Measurements from ENCODE around the gene TBX10.

The TBX10 gene

GRCh38 chr11:67626970-67627369 lies 12.6 kb downstream of the TBX10 start:
- TF ChIP-seq, protein P1, sequence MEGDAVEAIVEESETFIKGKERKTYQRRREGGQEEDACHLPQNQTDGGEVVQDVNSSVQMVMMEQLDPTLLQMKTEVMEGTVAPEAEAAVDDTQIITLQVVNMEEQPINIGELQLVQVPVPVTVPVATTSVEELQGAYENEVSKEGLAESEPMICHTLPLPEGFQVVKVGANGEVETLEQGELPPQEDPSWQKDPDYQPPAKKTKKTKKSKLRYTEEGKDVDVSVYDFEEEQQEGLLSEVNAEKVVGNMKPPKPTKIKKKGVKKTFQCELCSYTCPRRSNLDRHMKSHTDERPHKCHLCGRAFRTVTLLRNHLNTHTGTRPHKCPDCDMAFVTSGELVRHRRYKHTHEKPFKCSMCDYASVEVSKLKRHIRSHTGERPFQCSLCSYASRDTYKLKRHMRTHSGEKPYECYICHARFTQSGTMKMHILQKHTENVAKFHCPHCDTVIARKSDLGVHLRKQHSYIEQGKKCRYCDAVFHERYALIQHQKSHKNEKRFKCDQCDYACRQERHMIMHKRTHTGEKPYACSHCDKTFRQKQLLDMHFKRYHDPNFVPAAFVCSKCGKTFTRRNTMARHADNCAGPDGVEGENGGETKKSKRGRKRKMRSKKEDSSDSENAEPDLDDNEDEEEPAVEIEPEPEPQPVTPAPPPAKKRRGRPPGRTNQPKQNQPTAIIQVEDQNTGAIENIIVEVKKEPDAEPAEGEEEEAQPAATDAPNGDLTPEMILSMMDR (IDR thresholded peaks at IDR 0.05): no peak

GRCh38 chr11:67617243-67617953 lies 22.2 kb downstream of the TBX10 start:
- TF ChIP-seq, protein P1 (IDR thresholded peaks at IDR 0.05): no peak

GRCh38 chr11:67616431-67617242 lies 22.9 kb downstream of the TBX10 start:
- TF ChIP-seq, protein P1 (IDR thresholded peaks at IDR 0.05): no peak

DNA sequence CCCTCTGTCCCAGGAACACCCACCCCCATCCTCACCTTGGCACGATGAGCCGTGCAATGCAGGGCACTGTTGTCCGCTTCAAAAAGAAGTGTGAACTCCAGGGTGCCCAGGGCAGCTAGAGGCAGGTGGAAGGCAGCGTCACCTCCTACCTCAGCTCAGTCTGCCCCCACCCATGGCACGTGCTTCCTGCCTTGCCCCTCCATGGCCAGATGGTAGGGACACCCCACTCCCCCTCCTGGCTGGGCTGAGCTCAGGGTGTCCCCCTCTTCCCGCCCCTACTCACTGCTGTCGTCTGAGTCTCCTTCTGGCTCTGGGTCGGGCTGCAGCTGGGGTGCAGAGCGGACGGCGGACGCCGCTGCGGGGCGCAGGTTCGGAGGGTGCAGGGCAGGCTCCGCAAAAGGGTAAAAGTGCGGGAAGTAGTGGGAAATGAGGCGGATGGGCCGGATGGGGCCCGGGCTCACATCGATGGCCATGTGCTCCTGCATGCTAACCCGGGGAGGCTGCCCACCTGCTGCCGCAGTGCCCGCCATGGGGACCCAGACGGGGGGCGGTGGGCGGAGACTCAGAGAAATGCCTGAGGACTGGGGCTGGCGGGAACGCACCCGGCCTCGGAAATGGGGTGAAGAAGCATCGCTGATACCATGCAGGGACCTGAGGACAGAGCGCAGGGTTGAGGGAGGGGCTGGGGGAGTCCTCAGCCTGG lies 23.7 kb downstream of the TBX10 start:
- TF ChIP-seq, protein P1 (IDR thresholded peaks at IDR 0.05): peak; percentile 10; the same call in 1 of the 2 replicates

GRCh38 chr11:67614730-67615714 lies 24.5 kb downstream of the TBX10 start:
- TF ChIP-seq, protein P1 (IDR thresholded peaks at IDR 0.05): peak; percentile 75

DNA sequence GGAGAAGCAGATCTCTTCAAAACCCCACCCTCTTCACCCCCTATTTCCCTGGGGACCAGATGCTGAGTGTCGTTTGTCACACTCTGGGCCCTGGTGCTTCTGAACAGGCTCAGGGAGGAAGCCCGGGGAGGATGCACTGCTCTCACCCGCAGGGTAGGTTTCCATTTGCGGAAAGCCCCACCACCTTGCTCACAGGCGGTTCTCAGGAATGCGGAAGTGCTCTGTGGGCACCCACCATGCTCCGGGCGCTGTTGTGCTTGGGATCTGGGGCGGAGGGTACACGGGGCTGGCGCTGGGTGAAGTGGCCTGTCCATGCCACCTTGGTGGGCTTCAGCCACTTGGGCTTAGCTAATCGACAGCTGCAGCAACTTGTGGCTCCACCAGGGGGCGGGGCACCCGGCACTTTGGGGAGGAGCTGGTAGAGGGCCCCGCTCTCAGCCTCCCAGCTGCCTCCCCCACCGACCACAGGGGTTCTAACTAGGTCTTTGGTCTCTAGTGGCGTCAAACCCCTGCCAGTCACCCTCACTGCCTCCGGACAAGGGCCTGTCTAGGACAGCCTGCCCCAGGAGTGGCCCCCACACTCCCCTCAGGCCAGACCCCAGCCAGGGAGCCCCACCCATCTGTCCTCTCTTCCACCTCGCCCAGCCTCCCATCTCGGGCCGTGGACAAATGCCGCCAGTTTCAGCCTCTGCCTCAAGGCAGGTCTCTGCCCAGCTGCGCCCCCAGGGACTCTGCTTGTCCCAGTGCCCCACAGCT lies 25.4 kb downstream of the TBX10 start:
- TF ChIP-seq, protein P1 (IDR thresholded peaks at IDR 0.05): peak; percentile 78
